Stimulated activated CD8-positive, alpha-beta memory T cell treated with anti-CD3 and anti-CD28 coated beads, Interleukin-12 subunit alpha, Interleukin-12 subunit beta, amount 100 ng/mL, for 4 hours (primary cell): ENCODE results near the gene SLC1A7.

ENCODE experiments used
- DNase-seq: peaks from one replicate; pipeline ENCODE4 v3.0.0-alpha.2; 2020; ENCODE audit warnings: low read depth

Gene SLC1A7

DNA sequence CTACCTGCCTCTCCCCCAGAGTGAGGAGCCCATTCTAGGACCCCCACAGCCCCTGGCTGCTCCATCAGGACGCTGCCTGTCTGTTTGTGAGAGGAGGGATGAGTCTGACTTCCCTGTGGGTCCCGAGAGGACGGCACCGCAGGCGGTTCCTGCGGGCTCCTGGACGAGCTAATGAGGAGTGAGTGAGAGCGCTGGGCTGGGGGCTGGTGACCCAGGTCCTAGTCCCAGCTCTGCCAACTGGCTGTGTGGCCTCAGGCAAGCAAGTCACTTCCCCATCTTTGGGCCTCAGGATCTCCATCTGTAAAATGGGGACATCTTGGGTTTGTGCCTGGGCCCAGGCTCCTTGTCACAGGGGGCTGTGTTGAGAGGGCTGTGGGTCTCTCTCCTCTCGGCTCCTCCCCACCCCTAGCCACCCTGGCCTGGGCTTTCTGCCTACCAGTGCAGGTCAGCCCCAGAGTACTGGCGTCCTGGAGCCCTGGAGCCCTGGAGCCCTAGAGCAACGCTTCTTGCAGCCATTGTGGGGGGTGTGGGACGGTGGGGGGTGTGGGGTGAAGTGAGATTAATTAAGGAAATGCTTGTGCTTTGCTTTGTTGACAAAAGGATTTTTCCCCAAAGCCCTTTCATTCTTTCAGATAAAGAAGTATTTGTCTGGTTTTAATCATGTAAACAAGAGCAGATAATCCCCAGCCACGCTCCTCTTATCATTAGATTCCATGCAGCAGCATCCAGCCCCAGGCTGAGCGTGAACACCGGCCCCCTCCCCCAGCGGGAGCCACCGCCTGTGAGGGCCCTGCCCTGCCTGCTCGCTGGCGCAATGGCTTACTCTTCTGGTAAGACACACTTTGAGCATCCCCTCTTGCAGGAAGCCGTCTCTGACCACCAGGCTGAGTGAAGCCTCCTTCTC is 26.8 kb downstream of the SLC1A7 start:
- no peak for DNase-seq

- no peak for DNase-seq
These were observed 27.6 kb downstream of the SLC1A7 start for GRCh38 chr1:53114581-53115400.

DNA sequence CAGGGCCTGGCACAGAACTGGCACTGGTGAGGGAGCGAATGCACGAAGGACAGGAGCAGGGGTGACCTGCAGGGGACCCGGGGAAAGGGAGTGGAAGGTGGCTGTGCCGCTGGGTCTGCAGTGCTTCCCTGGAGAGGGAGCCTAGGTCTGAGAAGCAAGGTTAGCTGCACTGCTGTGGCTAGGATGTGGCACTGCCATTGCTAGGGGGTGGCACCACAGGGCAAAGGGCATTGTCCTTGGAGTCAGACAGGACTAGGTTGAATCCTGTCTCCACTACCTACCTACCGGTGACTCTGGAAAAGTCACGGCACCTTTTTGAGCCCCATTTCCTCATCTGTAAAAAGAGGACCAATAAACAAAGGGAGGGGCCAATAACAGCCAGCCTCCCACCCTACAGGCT is 28.3 kb downstream of the SLC1A7 start:
- DNase-seq = no peak

- DNase-seq = no peak
These were observed 29.6 kb downstream of the SLC1A7 start for GRCh38 chr1:53112861-53113260.

DNA sequence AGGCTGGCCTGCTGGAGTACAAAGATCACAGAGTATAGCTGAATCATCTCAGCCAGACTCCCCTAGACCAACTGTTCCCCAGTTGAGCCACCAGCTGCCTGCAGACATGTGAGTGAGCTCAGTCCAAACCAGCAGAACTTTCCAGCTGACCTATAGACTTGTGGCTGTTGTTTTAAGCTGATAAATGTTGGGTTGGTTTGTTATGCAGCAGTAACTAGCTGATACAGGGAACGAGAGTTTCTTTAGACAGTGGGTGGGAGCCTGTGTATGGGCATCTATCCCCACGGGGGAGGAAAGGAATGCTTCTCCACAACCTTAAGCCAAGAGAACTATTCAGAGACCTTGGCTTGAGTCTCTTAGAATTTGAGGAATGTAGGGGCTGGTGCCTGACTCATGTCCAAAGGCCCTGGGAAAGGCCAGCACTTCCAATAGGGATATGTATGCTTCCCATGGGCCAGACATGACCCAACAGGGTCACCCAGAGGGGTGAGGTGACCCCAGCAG is 30.1 kb downstream of the SLC1A7 start:
- no peak for DNase-seq

DNA sequence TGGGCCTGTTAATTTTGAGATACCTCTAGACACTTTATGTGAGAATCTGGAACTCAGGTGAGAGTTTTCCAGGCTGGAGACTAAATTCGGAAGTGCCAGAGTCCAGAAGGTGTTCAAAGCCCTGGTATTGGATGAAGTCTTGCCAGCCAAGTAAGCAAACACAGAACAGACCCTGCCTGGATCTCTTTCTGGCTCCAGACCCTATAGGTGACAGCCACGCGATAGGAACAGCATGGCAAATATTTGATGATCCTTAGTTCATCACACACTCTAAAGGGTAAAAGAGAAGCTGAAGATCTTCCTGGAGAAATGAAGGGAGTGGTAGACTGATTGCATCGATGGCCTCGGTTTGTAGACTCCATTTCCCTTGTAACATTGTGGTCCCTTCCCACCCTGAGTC is 30.7 kb downstream of the SLC1A7 start:
- DNase-seq = no peak

DNA sequence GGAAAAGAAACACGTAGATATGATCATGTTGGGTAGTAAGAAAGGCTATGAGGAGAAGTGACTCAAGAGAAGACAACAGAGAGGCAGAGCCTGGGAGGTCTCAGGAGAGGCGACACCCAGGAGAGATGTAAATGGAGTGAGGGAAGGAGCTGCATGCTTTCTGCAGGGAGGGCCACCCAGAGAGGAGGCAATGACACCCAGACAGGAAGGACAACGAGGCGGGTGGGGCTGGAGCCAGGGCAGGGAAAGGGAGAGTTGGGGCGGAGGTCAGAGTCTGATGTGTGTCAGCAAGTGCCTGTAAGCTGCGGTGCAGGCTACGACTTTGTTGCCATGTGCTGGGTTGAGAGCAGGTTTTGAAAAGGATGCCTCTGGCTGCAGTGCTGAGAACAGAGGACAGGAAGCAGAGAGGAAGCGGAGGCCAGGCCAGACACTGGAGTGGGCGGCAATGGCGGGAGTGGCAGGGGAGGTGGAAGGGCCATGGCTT is 31.3 kb downstream of the SLC1A7 start:
- DNase-seq = no peak

DNA sequence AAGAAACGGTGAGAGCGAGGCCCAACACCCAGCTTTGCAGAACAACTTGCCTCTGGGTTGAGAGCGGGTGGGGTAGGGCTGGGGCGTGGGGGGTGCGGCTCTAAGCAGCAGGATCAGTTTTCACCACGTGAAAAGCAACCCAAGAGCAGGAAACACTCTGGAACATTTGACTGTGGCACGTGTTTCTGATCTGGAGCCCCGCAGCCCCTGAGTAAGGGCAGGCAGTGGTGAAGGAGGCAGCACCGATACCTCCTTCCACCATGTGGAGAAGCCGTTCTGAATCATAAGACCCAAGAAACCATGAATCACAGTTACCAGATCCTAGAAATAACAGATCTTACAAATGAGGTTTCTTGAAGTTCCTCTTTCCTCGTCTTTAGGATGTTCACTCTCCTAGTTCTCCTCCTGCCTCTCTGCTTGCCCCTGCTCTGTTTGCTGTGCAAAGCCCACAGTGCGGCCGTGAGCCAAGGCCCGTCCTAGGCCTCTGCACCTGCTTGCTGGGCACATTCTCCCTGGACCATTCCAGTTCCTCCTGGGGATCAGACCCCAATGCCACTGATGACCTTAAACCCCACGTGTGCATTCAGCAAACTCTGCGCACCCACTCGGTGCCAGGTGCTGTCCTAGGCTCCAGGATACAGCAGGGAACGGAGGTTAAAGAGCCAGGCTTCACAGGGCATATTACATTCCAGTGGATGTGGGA is 31.9 kb downstream of the SLC1A7 start:
- DNase-seq = no peak

- DNase-seq = no peak
These were observed 33.5 kb downstream of the SLC1A7 start for GRCh38 chr1:53108646-53109580.

GRCh38 chr1:53107570-53108322 is 34.7 kb downstream of the SLC1A7 start:
- no peak for DNase-seq

GRCh38 chr1:53107090-53107489 is 35.3 kb downstream of the SLC1A7 start:
- DNase-seq = no peak

GRCh38 chr1:53104289-53104913 is 38.0 kb downstream of the SLC1A7 start:
- no peak for DNase-seq

- no peak for DNase-seq
These were observed 47.9 kb downstream of the SLC1A7 start for GRCh38 chr1:53094533-53094919.

GRCh38 chr1:53093778-53094532 is 48.5 kb downstream of the SLC1A7 start:
- no peak for DNase-seq

DNA sequence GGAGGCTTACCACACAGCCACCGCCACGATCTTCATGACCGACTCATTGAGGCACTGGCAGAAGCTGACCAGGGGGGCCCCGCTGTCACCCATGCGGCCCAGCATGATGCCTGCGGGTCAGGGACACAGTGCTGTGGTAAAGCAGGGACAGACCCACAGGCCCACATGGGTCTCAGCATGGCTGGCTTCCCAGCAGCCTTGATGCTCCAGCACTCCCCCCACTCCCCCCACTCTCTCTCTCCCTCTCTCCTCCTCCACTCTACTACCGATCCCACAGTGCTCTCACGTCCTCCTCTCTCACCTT is 49.0 kb downstream of the SLC1A7 start:
- no peak for DNase-seq

DNA sequence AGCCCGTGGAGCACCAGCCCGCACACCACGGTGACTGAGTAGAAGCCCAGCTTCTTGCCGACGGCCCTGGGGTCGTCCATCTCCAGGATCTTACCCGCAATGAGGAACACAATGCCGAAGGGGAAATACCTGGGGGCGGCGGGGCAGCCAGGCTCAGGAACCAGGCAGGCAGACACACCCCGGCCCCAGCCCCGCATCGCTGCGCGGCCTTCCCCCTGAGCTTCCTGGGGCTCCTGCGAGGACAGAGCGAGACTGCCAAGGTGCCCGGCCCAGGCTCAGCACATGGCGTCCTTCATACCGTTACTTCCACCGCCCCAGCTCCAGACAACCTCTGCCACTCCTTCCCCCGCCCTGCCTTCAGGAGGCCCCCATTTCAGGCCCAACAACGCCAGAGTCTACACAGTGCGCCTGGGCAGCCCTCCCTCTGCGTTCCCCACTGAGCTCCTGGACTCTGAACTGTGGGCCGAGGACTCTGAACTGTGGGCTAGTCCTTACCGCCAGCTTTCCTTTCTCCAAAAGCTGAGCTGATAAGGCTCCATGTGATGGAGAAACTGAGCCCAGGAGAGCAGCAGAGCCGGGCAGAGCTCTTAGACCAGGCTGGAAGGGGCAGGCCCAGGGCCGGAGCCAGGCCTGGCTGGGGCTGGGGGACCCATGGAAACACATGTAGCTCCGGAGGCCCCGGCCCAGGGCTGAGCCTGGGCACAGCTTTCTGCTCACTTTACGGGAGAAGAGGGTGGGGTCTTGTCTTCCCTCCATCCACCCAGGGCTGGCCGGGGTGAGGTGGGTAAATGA is 49.6 kb downstream of the SLC1A7 start:
- no peak for DNase-seq

DNA sequence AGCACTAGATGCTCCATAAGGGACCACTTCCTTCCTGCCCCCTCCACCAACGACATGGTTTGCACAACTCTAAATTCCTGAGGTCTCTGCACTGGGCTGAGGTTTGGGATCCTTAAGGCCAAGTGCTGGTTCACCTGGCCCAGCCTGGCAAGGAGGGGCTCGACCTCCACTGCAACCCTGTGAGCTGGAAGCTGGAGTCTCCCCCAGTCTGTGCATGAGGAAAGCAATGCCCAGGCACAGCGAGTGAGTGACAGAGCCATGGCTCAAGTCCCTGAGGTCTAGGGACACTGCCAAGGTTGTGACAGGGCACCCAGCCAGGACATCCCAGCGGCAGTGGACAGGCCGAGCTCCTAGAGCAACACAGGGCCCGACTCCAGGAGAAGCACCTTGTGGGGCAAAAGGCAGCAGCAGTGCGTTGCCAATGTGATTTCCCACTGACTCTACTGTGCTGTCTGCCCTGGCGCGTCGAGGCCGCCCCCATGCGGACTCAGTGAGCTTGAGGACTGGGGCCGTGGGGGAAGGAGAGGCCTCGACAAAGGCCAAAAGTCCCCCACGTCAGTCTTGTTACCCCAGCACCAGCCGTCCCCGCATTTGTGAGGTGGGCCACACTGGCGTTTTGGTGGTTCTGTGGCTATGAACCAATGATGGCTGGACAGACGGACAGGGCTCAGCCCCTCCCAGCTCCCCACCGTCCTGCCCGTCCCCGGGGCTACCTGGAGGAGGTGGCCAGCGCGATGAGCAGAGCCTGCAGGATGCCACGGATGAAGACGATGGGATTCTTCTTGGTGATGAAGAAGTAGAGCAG is 50.4 kb downstream of the SLC1A7 start:
- no peak for DNase-seq
